ENCODE data around the gene CTNND2.

GRCh38 chr5:11520241-11520930 is 383.9 kb downstream of the CTNND2 start:
- TF ChIP-seq, protein P1, sequence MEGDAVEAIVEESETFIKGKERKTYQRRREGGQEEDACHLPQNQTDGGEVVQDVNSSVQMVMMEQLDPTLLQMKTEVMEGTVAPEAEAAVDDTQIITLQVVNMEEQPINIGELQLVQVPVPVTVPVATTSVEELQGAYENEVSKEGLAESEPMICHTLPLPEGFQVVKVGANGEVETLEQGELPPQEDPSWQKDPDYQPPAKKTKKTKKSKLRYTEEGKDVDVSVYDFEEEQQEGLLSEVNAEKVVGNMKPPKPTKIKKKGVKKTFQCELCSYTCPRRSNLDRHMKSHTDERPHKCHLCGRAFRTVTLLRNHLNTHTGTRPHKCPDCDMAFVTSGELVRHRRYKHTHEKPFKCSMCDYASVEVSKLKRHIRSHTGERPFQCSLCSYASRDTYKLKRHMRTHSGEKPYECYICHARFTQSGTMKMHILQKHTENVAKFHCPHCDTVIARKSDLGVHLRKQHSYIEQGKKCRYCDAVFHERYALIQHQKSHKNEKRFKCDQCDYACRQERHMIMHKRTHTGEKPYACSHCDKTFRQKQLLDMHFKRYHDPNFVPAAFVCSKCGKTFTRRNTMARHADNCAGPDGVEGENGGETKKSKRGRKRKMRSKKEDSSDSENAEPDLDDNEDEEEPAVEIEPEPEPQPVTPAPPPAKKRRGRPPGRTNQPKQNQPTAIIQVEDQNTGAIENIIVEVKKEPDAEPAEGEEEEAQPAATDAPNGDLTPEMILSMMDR (IDR thresholded peaks at IDR 0.05): no peak
- no peak for TF ChIP-seq POLR2A (IDR thresholded peaks at IDR 0.05)
